Stimulated activated CD8-positive, alpha-beta memory T cell treated with anti-CD3 and anti-CD28 coated beads, Interleukin-15, amount 100 ng/mL, for 4 hours (primary cell): ENCODE measurements around the gene TAMALIN.

Experiments
- DNase-seq, 2 donors: peaks; one replicate each; pipeline ENCODE4 v3.0.0-alpha.2; 2020; ENCODE audit warnings: low read depth in 2 of 2

Gene TAMALIN

DNA sequence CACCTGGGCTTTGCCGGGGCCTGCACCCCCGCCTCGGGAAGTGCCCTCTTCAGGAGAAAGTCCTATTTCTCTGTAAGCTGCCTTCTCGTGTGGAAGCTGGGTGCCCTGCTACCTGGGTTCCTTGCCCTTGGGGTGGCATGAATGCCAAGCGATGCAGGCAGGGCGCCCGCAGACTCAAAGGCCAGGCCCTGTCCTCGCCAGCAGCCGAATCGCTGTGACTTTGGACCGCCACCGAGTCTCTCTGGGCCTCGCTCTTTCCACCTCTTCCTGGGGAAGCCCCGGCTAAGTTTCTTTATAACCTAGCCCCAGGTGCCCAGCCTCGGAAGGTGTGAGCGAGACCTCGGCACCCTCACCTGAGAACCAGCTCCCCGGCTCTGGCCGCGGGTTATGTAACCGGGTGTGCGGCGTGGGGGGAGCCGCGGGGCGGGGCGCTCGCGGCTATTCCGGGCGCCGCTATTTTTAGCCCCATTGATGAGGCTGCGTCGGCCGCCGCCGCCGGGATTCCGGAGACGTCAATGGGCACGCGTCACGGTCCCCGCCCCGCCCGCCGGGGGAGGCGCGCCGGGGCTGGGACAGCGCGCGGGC, 29.9 kb downstream of the TAMALIN start:
- peak; percentile 71 to 79 for DNase-seq

DNA sequence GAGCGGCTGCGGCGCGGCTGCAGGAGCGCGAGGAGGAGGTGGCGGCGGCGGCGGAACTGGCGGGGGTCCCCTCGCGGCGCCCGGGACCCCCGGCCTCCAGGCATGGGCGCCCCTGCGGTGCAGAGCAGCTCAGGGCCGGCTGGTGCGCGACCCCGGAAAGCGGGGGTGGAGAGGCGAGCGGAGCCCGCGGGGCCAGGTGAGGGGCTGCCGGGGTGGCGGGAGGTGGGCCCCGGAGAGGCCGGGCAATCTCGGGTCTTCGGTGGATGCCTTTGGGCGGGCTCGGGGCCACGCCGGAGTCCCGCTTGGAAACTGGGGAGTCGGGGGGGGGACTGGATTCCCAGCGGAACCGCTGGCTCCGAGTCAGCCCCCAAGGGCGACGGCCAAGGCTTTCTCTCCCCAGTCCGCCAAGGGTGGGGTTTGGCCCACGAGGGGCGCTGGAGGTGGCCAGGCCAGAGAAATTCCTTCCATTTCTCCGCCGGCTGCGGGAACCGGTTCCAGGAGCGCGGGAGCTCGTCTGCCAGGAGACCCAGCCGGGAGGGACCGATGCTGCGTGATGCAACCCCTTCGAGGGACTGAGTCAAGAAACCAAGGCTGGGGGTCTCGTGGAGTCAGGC, 30.6 kb downstream of the TAMALIN start:
- DNase-seq = no peak

DNA sequence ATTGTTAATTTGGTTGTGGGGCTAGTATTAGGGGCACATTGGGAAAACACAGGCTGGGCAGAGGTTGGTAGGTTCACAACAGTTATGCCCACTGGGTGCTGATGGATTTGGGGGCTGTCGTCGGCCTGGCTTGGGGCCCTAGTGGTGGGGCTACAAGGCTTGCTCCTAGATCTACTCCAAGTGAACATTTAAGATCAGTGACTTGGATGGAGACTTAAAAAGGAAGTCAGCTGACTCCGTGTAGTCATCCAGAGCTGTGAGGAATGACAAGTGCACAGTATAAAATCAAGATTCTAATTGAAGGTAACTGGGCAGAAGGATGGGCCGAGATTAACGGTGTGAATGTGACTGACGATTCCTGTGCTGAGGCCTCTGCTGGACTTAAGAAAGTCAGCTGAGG, 31.7 kb downstream of the TAMALIN start:
- DNase-seq = no peak

DNA sequence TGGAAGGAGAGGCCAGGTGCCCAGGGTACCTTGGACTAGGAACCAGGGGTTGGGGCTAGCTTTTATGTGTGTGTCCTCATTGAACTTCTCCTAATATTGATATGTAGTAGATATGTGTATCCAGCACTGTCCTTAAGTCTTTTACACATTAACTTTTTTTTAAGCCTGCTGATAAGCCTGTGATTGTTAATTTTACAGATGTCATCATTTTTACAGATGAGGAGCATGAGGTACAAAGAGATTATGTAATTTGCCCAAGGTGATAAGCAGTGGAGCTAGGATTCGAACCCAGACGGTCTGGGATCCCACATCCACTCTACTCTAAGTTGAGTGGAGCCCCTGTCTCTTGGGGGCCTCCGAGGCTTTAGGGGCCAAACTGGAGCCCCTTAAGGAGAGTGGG, 34.3 kb downstream of the TAMALIN start:
- no peak for DNase-seq

DNA sequence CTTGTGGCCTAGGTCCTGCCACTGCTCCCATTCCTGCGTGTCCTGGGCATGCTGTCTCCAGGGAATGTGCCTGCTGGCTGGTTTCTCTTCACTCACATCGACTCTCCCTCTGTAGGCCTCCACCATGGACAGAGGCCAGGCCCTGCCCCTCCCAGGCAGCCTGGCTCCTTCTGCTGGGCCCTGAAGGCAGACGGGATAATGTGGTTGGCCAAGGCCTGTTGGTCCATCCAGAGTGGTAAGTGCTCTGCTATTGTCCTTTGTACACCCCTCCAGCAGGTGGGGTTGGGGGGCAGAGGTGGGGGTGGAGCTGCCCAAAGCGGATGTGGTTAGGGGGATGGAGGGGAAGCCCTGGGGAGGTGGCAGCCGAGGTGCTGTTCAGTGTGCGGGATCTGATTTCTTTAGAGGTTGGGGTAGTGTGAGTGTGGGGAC, 35.0 kb downstream of the TAMALIN start:
- peak; percentile 32 to 37 for DNase-seq

DNA sequence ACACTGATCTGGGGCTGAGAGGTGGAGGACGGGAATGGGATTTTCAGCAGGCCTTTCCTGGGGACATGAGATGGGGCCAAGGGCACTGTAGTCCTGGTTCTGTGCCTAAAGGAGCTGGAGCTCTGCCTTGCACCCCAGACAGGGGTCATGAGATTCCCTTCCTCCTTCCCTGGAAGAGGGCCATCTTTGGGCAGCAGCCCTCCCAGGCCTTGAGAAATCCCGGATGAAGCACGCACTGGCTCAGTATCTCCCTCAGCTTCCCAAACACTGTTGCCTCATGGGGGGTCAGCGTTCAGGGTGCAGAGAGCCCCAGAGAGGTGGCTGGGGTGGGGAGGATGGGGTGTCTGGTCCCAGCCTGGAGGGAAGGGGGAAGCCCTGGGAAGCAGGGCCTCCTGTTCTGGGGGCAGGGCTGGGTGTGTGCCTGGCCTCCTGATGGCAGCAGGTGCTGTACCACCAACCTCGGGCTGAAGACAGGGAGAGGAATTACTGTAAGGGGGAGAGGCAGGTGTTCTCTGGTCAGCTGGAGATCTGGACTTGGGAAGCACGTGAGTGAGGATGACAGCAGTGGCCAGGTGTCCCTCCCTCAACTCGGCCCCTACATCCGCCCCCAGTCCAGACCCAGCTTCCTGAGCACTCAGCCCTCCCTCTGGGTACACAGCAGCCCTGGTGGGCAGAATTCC, 36.1 kb downstream of the TAMALIN start:
- DNase-seq = no peak

DNA sequence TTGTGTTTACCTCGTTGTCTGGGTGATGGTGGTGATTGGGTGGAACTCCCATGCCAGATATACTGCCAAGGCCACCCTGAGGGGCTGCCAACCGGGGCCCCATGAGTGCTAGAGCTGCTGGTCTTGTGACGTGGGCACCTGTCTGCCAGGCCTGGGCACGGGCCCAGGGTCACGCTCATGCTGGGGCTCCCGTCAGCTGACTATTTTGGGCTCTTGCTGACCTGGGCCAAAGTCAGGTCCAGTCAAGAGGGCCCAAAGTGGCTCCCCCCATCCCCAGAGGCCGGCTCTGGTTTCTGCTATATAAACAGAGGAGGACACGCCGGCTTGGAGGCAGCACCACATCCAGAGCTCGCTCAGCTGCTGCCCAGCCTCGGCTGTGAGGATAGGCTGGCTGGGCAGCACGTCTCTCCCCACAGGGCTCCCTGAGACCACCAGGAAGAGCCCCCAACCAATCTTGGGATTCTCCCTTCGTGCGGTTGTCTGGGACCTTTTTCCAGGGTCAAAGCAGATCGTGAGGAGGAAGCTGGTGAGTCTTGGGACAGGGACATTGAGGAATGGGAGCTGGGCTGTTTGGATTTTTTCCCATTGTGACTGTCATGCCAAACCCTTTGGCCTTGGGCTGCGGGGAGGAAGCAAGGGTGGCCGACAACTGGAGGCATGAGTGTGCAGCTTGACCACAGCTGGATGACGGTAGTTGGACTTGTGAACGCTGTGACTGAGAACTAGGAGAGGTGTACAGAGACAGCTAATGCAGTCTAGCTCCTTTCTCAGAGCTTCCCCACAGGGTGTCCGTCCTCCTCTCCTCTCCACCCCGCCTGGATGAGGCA, 36.9 kb downstream of the TAMALIN start:
- no peak for DNase-seq

DNA sequence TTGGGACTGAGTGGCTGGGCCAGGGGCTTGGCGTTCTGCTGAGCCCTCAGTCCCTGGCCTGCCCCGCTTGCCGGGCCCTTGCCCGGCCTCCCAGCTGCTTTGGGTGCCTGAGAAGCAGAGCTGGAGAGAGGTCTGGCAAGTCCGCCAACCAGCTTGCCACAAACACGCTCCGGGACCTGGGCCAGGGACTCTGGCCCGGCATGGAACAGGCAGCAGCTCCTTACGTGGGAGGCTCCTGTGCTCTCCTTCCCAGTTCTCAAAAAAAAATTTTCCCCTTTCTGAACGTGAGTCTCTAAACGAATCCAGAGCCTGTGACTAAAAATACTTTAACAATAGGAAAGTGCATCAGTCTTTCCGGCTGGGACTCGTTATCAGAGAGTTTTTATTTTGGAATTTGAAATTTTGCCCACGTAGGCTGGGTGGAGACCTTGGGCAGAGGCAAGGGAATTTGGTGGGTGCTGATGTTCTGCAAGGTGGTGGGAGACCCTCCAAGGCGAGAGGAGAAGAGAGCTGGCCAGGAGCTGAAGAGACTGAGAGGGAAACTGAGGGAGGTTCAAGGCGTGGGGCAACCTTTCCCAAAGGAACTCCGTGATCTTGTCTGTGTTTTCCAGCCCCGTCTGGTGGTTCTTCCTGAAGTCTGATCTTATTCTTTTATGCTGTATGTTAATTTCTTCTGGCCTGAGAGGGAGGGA, 37.7 kb downstream of the TAMALIN start:
- DNase-seq = no peak

DNA sequence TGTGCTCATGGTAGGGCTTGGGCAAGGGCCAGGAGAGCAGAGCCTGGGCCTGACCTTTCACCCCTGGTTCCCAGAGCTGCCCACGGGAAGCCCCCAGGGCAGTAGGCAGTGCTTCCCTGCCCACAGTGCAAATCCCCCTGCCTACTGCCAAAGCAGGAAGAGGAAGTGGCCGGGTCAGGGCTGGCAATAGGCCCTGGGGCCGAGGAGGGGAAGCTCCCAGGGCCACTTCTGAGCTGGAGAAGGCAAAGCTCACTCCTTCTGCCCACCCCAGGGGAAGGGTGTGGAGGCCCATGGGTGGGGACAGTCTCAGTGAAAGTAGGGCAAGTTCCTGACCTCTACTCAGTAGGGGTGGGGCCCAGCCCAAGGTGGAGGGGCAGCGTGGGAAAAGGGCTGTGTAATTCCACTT, 39.1 kb downstream of the TAMALIN start:
- no peak for DNase-seq

DNA sequence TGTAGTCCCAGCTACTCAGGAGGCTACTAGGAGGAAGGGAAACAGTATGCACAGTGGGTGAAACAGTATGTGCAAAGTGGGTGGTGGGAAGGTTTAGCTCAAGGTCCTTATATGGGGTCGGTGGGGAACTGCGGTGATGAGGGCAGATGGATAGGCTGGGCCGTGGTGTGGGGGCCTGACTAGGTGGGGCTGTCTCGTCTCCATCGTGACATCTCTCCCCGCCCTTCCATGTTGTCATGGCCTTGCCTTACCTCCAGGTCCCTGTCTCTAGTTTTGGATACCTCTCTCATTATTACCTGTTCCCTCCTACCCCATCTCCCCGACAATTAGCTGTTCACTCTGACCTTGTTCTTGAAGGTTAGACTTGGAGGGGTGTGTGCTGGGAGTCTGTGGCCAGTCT, 40.1 kb downstream of the TAMALIN start:
- no peak for DNase-seq

DNA sequence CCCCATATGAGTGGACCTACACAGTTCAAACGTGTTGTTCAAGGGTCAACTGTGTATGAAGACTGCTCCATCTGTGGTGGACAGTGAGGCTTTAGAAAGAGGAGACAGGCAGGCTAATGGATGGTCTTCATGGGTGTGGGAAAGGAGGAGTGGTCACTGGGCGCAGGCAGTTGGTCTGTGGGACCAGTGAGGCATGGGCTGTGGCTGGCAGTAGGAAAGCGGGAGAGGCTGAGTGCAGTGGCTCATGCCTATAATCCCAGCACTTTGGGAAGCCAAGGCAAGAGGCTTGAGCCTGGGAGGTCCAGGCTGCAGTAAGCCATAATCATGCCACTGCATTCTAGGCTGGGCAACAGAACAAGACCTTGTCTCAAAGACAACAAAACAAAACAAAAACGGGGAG, 42.5 kb downstream of the TAMALIN start:
- no peak for DNase-seq

DNA sequence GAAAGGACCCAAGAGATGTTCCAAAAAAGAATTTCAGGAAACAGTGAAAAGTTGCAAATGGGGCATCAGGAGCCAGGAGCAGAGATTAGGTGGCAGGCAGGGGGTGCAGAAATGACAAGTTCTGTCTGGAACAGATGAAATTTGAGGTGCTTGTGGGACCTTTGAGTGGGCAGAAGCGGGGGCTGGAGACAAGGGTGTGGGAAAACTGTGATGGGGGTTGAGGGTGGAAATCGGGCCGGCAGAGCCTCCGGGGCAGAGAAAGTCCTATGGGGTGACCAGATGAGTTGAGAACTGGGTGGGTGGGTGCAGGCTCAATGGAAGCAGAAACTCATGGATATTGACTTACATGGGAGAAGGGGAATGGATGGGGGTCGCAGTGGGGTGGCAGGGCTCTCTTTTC, 42.9 kb downstream of the TAMALIN start:
- DNase-seq = no peak

DNA sequence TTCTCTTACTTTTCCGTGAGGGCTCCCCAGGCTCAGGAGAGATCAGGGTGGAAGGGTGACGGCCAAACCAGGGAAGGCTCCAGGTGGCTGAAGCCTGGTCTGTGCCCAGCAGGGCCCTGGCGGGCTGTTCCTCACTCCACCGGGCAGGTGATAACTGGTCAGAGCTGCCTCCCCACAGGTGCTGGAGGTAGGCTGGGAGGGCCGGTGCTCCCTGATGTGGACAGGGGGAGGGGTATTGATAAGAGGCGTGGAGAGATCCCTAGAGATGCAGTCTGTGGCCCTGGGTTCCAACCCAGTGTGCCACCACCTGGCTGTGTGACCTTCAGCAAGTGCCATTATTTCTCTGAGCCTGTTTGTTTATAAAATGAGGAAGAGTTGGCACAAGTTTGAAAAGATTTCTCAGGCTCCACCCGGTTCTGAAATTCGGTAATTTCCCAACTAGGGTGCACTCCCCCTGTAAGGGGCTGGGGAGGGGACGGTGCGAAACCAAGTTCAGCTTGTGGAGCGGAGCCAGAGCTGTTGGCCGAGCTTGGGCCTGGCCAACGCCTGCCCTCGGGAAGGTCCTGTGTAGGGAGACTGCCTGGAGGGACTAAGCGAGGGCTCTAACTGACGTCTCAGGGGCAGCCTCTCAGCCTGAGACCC, 43.5 kb downstream of the TAMALIN start:
- DNase-seq = no peak

DNA sequence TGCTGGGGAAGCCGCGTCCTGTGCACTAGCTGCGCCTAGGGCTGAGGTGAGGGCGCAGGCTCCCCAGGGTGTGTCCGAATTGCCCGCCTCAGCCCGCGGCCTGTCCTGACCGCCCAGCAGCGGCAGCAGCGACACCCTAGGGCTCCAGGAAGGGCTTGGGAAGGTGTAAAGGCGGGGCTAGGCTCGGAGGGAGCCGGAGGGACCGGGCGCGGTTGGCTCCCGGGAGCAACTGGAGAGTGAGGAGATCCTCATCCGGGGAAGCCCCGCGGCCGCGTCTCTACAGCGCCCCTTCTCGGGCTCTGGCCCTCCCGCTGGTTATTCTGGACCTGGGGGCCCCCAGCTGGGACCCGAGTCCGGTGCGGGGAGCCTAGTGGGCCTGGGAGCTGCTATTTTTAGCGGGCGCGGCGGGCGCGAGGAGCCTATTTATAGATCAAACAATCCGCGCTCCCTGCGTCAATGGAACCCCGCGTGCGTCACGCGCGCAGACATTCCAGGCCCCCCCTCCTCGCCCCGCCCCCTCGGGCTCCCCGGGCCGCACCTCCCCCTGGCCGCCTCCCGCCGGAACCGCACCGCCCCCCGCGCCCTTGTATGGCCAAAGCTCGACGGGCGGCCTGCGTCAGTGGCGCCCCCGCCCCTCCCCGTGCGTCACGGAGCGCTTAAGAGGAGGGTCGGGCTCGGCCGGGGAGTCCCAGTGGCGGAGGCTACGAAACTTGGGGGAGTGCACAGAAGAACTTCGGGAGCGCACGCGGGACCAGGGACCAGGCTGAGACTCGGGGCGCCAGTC, 44.2 kb downstream of the TAMALIN start, which contains the start of gene NR4A1:
TSS of gene NR4A1 (plus strand) at position 685 of the 784 bp plus-strand sequence. CDS start 2,887 bp downstream, outside the sequence.
- DNase-seq = peak; percentile 97 to 99

DNA sequence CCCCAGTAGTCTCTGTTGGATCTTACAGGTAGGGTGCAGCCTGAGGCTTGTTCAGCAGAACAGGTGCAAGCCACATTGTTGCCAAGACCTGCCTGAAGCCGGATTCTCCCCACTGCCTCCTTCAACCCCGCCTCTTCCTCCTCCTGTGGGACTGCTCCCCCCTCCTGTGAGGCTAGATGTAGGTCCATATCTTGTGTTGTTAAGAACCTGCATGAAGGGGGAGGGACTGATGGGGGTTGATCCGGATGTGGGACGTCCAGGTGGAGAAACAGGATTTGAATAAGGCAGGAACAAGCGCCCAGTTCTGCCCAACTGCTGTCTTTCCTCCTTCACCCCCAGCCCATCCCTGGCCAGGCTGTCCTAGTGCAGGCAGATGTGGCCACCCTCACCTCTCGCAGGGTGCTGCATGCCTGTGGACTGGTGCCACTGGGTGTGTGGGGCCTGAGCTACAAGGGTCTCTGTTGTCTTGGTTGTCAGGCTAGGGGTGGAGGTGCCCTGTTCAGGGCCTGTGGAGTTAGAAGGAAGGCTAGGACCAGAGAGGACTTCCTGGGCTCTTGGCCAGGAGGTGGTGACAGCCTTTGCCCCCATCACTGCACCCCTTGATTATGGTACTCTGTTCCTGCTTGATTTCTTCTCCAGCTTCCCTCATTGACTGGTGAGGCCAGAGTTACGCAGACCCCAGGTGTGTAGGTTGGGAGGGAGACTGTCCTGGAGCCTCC, 45.9 kb downstream of the TAMALIN start:
- no peak for DNase-seq

DNA sequence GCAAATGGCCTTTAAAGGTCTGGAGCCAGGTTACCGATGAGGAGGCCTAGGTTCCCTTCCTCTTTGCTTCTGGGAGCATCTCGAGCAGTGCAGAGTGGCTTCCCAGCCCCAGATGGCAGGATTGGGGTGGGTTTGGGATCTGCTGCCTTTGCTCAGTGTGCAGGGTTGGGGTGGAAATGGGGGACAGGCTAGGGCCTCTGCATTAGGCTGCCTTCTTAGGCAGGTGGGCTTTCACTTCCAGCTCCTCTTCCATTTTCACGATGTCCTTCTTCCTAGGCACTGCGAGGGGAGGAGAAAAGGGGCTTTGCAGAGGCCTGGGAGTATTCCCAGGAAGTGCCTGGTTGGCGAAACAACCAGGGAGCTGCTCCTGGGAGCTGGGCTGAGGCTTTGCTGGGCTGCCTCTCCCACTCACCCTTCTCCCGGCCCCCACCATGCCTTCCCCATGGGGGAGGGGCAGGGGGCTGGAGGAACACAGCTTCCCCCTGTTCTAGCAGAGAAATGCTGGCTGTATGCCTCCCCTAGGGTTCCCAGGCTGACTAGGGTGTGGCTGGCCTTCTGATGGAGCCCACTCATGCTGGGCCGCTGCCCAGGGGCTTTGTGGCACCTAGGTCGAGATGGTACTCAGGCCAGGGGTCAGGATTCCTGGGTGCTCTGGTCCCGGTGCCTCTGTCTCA, 46.9 kb downstream of the TAMALIN start:
- DNase-seq = no peak

DNA sequence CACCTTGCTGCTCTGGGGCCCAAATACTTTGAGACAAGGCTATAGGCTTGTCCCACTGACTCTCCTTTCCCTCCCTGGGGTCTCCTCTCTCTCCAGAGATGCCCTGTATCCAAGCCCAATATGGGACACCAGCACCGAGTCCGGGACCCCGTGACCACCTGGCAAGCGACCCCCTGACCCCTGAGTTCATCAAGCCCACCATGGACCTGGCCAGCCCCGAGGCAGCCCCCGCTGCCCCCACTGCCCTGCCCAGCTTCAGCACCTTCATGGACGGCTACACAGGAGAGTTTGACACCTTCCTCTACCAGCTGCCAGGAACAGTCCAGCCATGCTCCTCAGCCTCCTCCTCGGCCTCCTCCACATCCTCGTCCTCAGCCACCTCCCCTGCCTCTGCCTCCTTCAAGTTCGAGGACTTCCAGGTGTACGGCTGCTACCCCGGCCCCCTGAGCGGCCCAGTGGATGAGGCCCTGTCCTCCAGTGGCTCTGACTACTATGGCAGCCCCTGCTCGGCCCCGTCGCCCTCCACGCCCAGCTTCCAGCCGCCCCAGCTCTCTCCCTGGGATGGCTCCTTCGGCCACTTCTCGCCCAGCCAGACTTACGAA, 47.6 kb downstream of the TAMALIN start:
- DNase-seq = no peak

DNA sequence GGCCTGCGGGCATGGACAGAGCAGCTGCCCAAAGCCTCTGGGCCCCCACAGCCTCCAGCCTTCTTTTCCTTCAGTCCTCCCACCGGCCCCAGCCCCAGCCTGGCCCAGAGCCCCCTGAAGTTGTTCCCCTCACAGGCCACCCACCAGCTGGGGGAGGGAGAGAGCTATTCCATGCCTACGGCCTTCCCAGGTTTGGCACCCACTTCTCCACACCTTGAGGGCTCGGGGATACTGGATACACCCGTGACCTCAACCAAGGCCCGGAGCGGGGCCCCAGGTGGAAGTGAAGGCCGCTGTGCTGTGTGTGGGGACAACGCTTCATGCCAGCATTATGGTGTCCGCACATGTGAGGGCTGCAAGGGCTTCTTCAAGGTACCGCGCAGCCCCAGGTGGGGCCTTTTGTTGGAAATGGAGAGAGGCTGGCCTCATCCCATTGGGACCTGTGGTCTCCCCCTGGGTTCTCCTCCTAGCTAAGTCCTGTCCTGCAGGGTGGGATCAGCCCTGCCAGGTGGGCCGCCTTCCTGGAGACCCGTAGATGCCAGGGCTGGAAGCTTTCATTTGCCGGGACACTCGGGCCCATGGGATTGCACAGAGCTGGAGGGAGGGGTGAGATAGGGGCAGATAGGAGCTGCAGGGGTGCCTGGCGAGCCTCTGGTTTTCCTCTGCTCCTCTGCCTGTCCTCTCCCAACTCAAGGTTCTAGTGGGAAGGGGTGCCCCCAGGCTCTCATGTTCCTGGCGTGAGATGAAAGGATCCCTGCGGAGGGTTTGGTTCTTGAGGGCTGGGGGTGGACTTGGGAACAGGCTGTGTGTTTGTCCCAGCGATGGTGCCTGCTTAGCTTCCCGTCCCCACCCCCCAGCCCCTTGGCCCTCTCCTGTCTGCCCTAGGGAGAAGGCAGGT, 48.3 kb downstream of the TAMALIN start:
- no peak for DNase-seq
